GM21529 (cell line): ENCODE measurements around the gene PALB2.

Experiments used
- ATAC-seq: cut with Tn5 transposase; IDR thresholded peaks from one replicate; pipeline ENCODE4 v1.9.1; 2021; ENCODE audit not compliant: unreplicated experiment

Gene PALB2

GRCh38 chr16:23640931-23641765, at the start of gene PALB2, which contains the start of gene DCTN5:
TSS of gene PALB2 (minus strand) at chr16:23641310. CDS start at chr16:23641157, 153 bp downstream.
TSS of gene DCTN5 (plus strand) at chr16:23641466. CDS start at chr16:23641543, 77 bp downstream.
- peak; percentile 97 for ATAC-seq

- ATAC-seq: no peak
These were observed 48.5 kb upstream of the PALB2 start for GRCh38 chr16:23689442-23690187.

- no peak for ATAC-seq
These were observed 46.1 kb upstream of the PALB2 start for GRCh38 chr16:23687034-23687808.

GRCh38 chr16:23683487-23683886, 42.4 kb upstream of the PALB2 start:
- no peak for ATAC-seq

- ATAC-seq: no peak
These were observed 41.1 kb upstream of the PALB2 start for GRCh38 chr16:23682181-23682580.

GRCh38 chr16:23679986-23680336, 38.9 kb upstream of the PALB2 start:
- no peak for ATAC-seq

- ATAC-seq: no peak
These were observed 38.3 kb upstream of the PALB2 start for GRCh38 chr16:23679274-23679985.

- ATAC-seq: peak; percentile 86
These were observed 37.5 kb upstream of the PALB2 start, which contains the start of gene PLK1 for GRCh38 chr16:23678430-23679273. TSS of gene PLK1 (plus strand) at chr16:23678889. CDS start at chr16:23678933, 44 bp downstream.

- ATAC-seq: no peak
These were observed 35.9 kb upstream of the PALB2 start for GRCh38 chr16:23676924-23677480.

- no peak for ATAC-seq
These were observed 33.0 kb upstream of the PALB2 start for GRCh38 chr16:23673971-23674614.

GRCh38 chr16:23670137-23670776, 29.1 kb upstream of the PALB2 start:
- peak; percentile 97 for ATAC-seq

- no peak for ATAC-seq
These were observed 27.8 kb upstream of the PALB2 start for GRCh38 chr16:23668873-23669272.

GRCh38 chr16:23668225-23668624, 27.1 kb upstream of the PALB2 start:
- no peak for ATAC-seq

GRCh38 chr16:23667355-23667659, 26.2 kb upstream of the PALB2 start:
- ATAC-seq: no peak

- ATAC-seq: no peak
These were observed 25.7 kb upstream of the PALB2 start for GRCh38 chr16:23666571-23667354.

- ATAC-seq: no peak
These were observed 22.8 kb upstream of the PALB2 start for GRCh38 chr16:23663918-23664317.

- peak; percentile 71 for ATAC-seq
These were observed 10.9 kb upstream of the PALB2 start for GRCh38 chr16:23651943-23652468.
